Smooth muscle cell (in vitro differentiated cells): ENCODE results near the gene PCDHGA5. TPM values are rescaled to one million over a fixed set of nuclear protein-coding genes. Genes with fewer than 3 reads are reported as not detected.
"Not testable (repeated sequence)": the region's sequence is repeated elsewhere in the genome, so short reads cannot be mapped to it uniquely, and the experiment has no call there.

Experiments
- DNase-seq: peaks from one replicate; lab custom pipeline; 2025; ENCODE audit not compliant: unreplicated experiment; lab: John Stamatoyannopoulos, UW
- H2AFZ ChIP-seq: fragments of 200-600 bp; sonication (generic); 2 replicates; pipeline ENCODE4 v1.6.0; 2016; ENCODE audit warnings: antibody characterized with exemption, low read depth, mild to moderate bottlenecking
- H3F3A ChIP-seq: fragments of 200-600 bp; sonication (generic); 2 replicates; pipeline ENCODE4 v1.6.0; 2017; ENCODE audit warnings: antibody characterized with exemption, low read depth
- H3K27ac ChIP-seq: fragments of 200-600 bp; sonication (generic); 2 replicates; pipeline ENCODE4 v1.5.1; 2016; ENCODE audit warnings: low read depth, mild to moderate bottlenecking
- H3K27me3 ChIP-seq: fragments of 200-600 bp; sonication (generic); 2 replicates; pipeline ENCODE4 v1.6.1; 2016; ENCODE audit warnings: low read depth, mild to moderate bottlenecking
- H3K36me3 ChIP-seq: fragments of 200-600 bp; sonication (generic); 2 replicates; pipeline ENCODE4 v1.5.1; 2016; ENCODE audit warnings: low read depth
- H3K4me1 ChIP-seq: fragments of 200-600 bp; sonication (generic); 2 replicates; pipeline ENCODE4 v1.5.1; 2016; ENCODE audit warnings: low read depth
- H3K4me2 ChIP-seq: fragments of 200-600 bp; sonication (generic); 2 replicates; pipeline ENCODE4 v1.6.0; 2016; ENCODE audit warnings: mild to moderate bottlenecking
- H3K4me3 ChIP-seq: fragments of 200-600 bp; sonication (generic); 2 replicates; pipeline ENCODE4 v1.5.1; 2016; ENCODE audit warnings: mild to moderate bottlenecking
- H3K79me2 ChIP-seq: fragments of 200-600 bp; sonication (generic); 2 replicates; pipeline ENCODE4 v1.6.0; 2016; ENCODE audit warnings: low read depth, mild to moderate bottlenecking
- H3K9ac ChIP-seq: fragments of 200-600 bp; sonication (generic); 2 replicates; pipeline ENCODE4 v1.6.0; 2016; ENCODE audit warnings: low read depth
- H3K9me3 ChIP-seq: fragments of 200-600 bp; sonication (generic); replicated peaks from 2 replicates; pipeline ENCODE4 v1.5.1; 2016; ENCODE audit warnings: low read depth
- H4K20me1 ChIP-seq: fragments of 200-600 bp; sonication (generic); 2 replicates; pipeline ENCODE4 v1.6.0; 2016; ENCODE audit warnings: low read depth
- CTCF ChIP-seq: fragments of 200-600 bp; sonication (generic); IDR thresholded peaks from 2 replicates; pipeline ENCODE4 v1.5.1; 2017; ENCODE audit warnings: borderline replicate concordance, mild to moderate bottlenecking, antibody characterized with exemption; ENCODE audit not compliant: insufficient read depth, poor library complexity, severe bottlenecking
- WGBS: methylation state at CpG from one replicate; pipeline ENCODE4 v1.1.7; 2016; ENCODE audit warnings: low lambda C conversion rate; 5-methylcytosine and 5-hydroxymethylcytosine counted together
- polyA plus RNA-seq: library from polyadenylated mRNA; unstranded; fragments of >200 nt; fragmentation: Nextera tagmentation; extraction: Ambion mirVana; gene quantifications from 2 replicates; pipeline ENCODE4 v1.2.1, GENCODE V29; 2016
- total RNA-seq: library from RNA; depleted of rRNA; stranded (reverse); fragments of >200 nt; gene quantifications from 2 replicates; pipeline ENCODE4 v1.2.3, GENCODE V29; 2014

The PCDHGA5 gene
- total and polyA plus RNA-seq, 2 experiments from 2014 or later = 0.09 TPM; not detected in 1

DNA sequence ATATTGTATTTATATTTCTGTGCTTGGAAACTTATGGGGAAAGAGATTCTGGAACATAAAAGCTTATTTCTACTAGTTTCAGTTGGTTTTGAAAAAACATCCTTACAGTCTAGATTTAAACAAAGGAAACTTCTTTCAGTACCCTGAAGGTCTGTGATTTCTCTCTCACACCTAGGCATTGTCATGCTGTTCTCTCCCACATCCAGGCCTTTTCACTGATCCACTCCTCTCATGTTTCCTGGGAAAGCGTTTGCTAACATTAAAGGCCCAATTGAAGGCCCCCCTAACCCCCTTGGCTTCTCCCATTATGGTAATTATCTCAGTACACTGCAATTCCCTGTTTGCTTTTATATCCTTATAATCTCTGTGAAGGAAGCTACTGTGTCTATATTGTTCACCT, 21.2 kb upstream of the PCDHGA5 start:
- TF ChIP-seq CTCF = no peak
- no peak for DNase-seq
- Histone ChIP-seq H3F3A (no peaks in the 10 kb centered on the region), H3K4me1 (no peaks in the 10 kb centered on the region), H3K9me3 (peaks cover 16% of the 10 kb centered on the region), H3K27ac (no peak overlapping the region), H4K20me1 (no peaks in the 10 kb centered on the region), H3K27me3 (no peaks in the 10 kb centered on the region), H3K9ac (no peak overlapping the region), H3K79me2 (no peaks in the 10 kb centered on the region), H3K4me2 (no peak overlapping the region), H3K36me3 (no peaks in the 10 kb centered on the region), H3K4me3 (no peak overlapping the region), H2AFZ (no peak overlapping the region)
- 50% methylated on average over 1 of the region's 1 CpG for WGBS

DNA sequence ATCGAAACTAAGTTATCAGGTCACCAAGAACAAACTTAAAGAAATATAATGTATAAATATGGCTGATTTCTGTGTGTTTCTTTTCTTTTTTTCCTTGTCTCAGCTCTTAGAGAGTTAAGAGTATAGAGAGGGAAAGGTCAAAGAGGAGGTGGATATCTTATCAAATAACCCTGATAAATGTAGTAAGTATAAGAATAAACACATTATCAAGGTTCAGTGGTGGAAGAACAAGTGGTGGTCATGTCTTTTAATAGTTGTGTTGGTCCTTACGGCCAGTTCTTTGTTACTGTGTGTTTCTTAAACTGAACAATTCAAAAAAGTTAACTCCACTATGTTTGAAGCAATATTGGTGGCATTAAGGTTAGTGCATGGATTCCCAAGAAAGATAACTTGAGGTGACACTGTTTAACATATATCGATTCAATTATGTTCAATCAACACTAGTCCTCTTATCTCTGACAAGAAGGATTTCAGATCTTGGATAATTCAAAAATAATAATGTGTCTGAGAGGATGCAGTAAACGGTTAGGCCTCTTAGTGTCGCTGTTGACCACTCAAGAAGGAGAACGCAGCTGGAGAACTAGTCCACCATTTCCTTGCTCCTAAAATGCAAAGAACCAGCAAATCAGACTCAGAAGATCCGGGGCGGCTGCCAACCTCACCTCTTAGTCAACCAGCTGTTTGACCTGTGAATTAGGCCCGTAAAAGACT, 20.6 kb upstream of the PCDHGA5 start, which contains the start of gene PCDHGA3:
TSS of gene PCDHGA3 (plus strand) at position 588 of the 711 bp plus-strand sequence. CDS start 205 bp downstream, outside the sequence.
- no peaks in the 10 kb centered on the region for H3K79me2 ChIP-seq
- H3K4me2 ChIP-seq = no peak within 1 kb of the TSS
- no peak within 1 kb of the TSS for H2AFZ ChIP-seq
- no peaks in the 10 kb centered on the region for H3F3A ChIP-seq
- DNase-seq = no peak
- H3K4me1 ChIP-seq = no peaks in the 10 kb centered on the region
- no peaks in the 10 kb centered on the region for H4K20me1 ChIP-seq
- no peaks in the 10 kb centered on the region for H3K36me3 ChIP-seq
- H3K27me3 ChIP-seq = no peaks in the 10 kb centered on the region
- H3K27ac ChIP-seq = no peak within 1 kb of the TSS
- TF ChIP-seq CTCF = no peak
- 79% methylated on average over 9 of the region's 9 CpGs for WGBS
- H3K9me3 ChIP-seq = peaks cover 12% of the 10 kb centered on the region
- no peak within 1 kb of the TSS for H3K4me3 ChIP-seq
- H3K9ac ChIP-seq = no peak within 1 kb of the TSS

DNA sequence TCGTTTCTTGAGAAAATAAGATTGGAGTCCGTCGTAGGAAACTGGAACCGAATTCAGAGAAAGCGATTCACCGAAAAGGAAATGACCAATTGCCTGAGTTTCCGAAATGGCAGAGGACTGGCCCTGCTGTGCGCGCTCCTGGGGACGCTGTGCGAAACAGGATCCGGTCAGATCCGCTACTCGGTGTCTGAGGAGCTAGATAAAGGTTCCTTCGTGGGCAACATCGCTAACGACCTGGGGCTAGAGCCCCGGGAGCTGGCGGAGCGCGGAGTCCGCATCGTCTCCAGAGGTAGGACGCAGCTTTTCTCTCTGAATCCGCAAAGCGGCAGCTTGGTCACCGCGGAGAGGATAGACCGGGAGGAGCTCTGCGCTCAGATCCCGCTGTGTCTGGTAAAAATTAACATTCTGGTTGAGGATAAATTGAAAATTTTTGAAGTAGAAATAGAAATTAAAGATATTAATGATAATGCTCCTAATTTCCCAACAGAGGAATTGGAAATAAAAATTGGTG, 20.0 kb upstream of the PCDHGA5 start:
- Histone ChIP-seq H3K27me3 (no peaks in the 10 kb centered on the region), H3K4me2 (no peak overlapping the region), H3K4me3 (no peak overlapping the region), H3K9ac (no peak overlapping the region), H3K9me3 (peaks cover 8% of the 10 kb centered on the region), H4K20me1 (no peaks in the 10 kb centered on the region), H2AFZ (no peak overlapping the region), H3K79me2 (no peaks in the 10 kb centered on the region), H3F3A (no peaks in the 10 kb centered on the region), H3K27ac (no peak overlapping the region), H3K36me3 (no peaks in the 10 kb centered on the region), H3K4me1 (no peaks in the 10 kb centered on the region)
- 96% methylated on average over 31 of the region's 31 CpGs for WGBS
- no peak for TF ChIP-seq CTCF
- no peak for DNase-seq

DNA sequence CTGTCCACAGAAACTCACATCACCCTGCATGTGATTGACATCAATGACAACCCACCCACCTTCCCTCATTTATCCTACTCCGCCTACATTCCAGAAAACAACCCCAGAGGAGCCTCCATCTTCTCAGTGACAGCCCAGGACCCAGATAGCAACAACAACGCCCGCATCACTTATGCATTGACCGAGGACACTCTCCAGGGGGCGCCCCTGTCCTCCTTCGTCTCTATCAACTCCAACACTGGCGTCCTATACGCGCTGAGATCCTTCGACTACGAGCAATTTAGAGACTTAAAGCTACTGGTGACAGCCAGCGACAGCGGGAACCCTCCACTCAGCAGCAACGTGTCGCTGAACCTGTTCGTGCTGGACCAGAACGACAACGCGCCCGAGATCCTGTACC, 18.6 kb upstream of the PCDHGA5 start:
- H3K9me3 ChIP-seq = peaks cover 8% of the 10 kb centered on the region
- WGBS = 96% methylated on average over 20 of the region's 20 CpGs

GRCh38 chr5:141346017-141346416, 17.9 kb upstream of the PCDHGA5 start:
- WGBS = 94% methylated on average over 22 of the region's 35 CpGs

More for the DNA sequence above, 18.6 kb upstream of the PCDHGA5 start:
- H2AFZ ChIP-seq = no peak overlapping the region
- H3K36me3 ChIP-seq = no peaks in the 10 kb centered on the region
- H3F3A ChIP-seq = no peaks in the 10 kb centered on the region
- H3K27me3 ChIP-seq = no peaks in the 10 kb centered on the region
- H3K4me2 ChIP-seq = no peak overlapping the region
- DNase-seq = no peak
- no peaks in the 10 kb centered on the region for H3K79me2 ChIP-seq
- no peak overlapping the region for H3K27ac ChIP-seq
- H4K20me1 ChIP-seq = no peaks in the 10 kb centered on the region
- no peak overlapping the region for H3K9ac ChIP-seq
- H3K4me1 ChIP-seq = no peaks in the 10 kb centered on the region
- no peak overlapping the region for H3K4me3 ChIP-seq
- TF ChIP-seq CTCF = no peak

More at GRCh38 chr5:141346017-141346416, 17.9 kb upstream of the PCDHGA5 start:
- not testable (repeated sequence) for H3K36me3 ChIP-seq, H3K9ac ChIP-seq, H3K4me2 ChIP-seq, H3K79me2 ChIP-seq, H3K27ac ChIP-seq, H3F3A ChIP-seq, H3K4me1 ChIP-seq, H4K20me1 ChIP-seq, H3K27me3 ChIP-seq, H2AFZ ChIP-seq, H3K4me3 ChIP-seq, DNase-seq, H3K9me3 ChIP-seq
